Esophagus (tissue), 2 donors: Measurements from ENCODE around the gene ENDOD1. TPM values are rescaled to one million over a fixed set of nuclear protein-coding genes. Genes with fewer than 3 reads are reported as not detected.
"Not testable (repeated sequence)": the region's sequence is repeated elsewhere in the genome, so short reads cannot be mapped to it uniquely, and the experiment has no call there.

Experiments
- H3K27ac ChIP-seq, 2 donors: one replicate each; pipeline ENCODE4 v1.5.1; 2013; ENCODE audit warnings: low read depth in 2 of 2, mild to moderate bottlenecking in 2 of 2, inconsistent platforms in 1 of 2, low read length in 1 of 2, moderate library complexity in 1 of 2
- H3K27me3 ChIP-seq, 2 donors: one replicate each; pipeline ENCODE4 v1.6.1; 2013; ENCODE audit warnings: low read length in 2 of 2, control low read depth in 1 of 2, mild to moderate bottlenecking in 1 of 2; ENCODE audit not compliant: insufficient read depth in 2 of 2, control insufficient read depth in 1 of 2
- H3K36me3 ChIP-seq, 2 donors: one replicate each; pipeline ENCODE4 v1.6.1; 2013; ENCODE audit warnings: low read length in 1 of 2; ENCODE audit not compliant: control insufficient read depth in 2 of 2, insufficient read depth in 2 of 2
- H3K4me1 ChIP-seq, 2 donors: one replicate each; pipeline ENCODE4 v1.6.1; 2013; ENCODE audit warnings: low read length in 1 of 2; ENCODE audit not compliant: control insufficient read depth in 2 of 2, insufficient read depth in 2 of 2
- H3K4me3 ChIP-seq, 2 donors: one replicate each; pipeline ENCODE4 v1.5.1; 2013; ENCODE audit warnings: low read length in 2 of 2, mild to moderate bottlenecking in 2 of 2, low read depth in 1 of 2, moderate library complexity in 1 of 2
- H3K9me3 ChIP-seq, 2 donors: one replicate each; pipeline ENCODE4 v1.6.1; 2013; ENCODE audit warnings: mild to moderate bottlenecking in 2 of 2, low read depth in 1 of 2, low read length in 1 of 2, moderate library complexity in 1 of 2; ENCODE audit not compliant: control insufficient read depth in 2 of 2, insufficient read depth in 1 of 2
- WGBS, 2 donors: extraction: QIAGEN DNeasy Blood & Tissue Kit; methylation state at CpG; one replicate each; pipeline ENCODE4 v1.1.7; 2013; 5-methylcytosine and 5-hydroxymethylcytosine counted together
- polyA plus RNA-seq, 2 donors: library from polyadenylated mRNA; stranded (reverse); fragments of 200-250 nt; gene quantifications; one replicate each; pipeline ENCODE4 v1.2.3, GENCODE V29; 2013
- donor health status: healthy with polysubstance abuse.
- donor health status: Bipolar disorder and iron deficiency.

ENDOD1 gene
- polyA plus RNA-seq, 2 donors, result 7.4 to 17.1 TPM

GRCh38 chr11:95135880-95136279 is 46.2 kb downstream of the ENDOD1 start:
- 97 to 99% methylated on average over 2 of the region's 2 CpGs for WGBS, 2 donors
- no peak overlapping the region for H3K4me3 ChIP-seq
- H3K9me3 ChIP-seq, result no peaks in the 10 kb centered on the region
- peaks cover 0 to 3% of the 10 kb centered on the region in 2 donors for H3K4me1 ChIP-seq
- no peak overlapping the region for H3K27ac ChIP-seq
- H3K27me3 ChIP-seq, result no peaks in the 10 kb centered on the region
- peaks cover 0 to 4% of the 10 kb centered on the region in 2 donors for H3K36me3 ChIP-seq

GRCh38 chr11:95136747-95137146 is 47.1 kb downstream of the ENDOD1 start:
- H3K36me3 ChIP-seq, H3K27me3 ChIP-seq, H3K27ac ChIP-seq, H3K4me1 ChIP-seq, H3K9me3 ChIP-seq, H3K4me3 ChIP-seq: not testable (repeated sequence)
- 94 to 96% methylated on average over 4 of the region's 4 CpGs for WGBS, 2 donors

GRCh38 chr11:95137299-95137698 is 47.7 kb downstream of the ENDOD1 start:
- H3K27ac ChIP-seq, result no peak overlapping the region
- no peaks in the 10 kb centered on the region for H3K9me3 ChIP-seq
- no peaks in the 10 kb centered on the region for H3K36me3 ChIP-seq
- peaks cover 0 to 3% of the 10 kb centered on the region in 2 donors for H3K4me1 ChIP-seq
- no peaks in the 10 kb centered on the region for H3K27me3 ChIP-seq
- no peak overlapping the region for H3K4me3 ChIP-seq

- 30 to 40% methylated on average over 2 of the region's 2 CpGs for WGBS, 2 donors
- no peak overlapping the region for H3K4me3 ChIP-seq
- no peaks in the 10 kb centered on the region for H3K9me3 ChIP-seq
These were observed 48.8 kb downstream of the ENDOD1 start for GRCh38 chr11:95138448-95138847.

GRCh38 chr11:95140397-95141033 is 50.9 kb downstream of the ENDOD1 start:
- no peaks in the 10 kb centered on the region for H3K27me3 ChIP-seq
- no peak overlapping the region for H3K4me3 ChIP-seq
- H3K36me3 ChIP-seq, result no peaks in the 10 kb centered on the region
- no peak overlapping the region for H3K27ac ChIP-seq
- WGBS, 2 donors, result 78 to 80% methylated on average over 4 of the region's 4 CpGs
- H3K4me1 ChIP-seq, result peaks cover 0 to 3% of the 10 kb centered on the region in 2 donors
- H3K9me3 ChIP-seq, result no peaks in the 10 kb centered on the region

More at GRCh38 chr11:95138448-95138847, 48.8 kb downstream of the ENDOD1 start:
- Histone ChIP-seq H3K27me3 (no peaks in the 10 kb centered on the region), H3K4me1 (peaks cover 0 to 3% of the 10 kb centered on the region in 2 donors), H3K36me3 (no peaks in the 10 kb centered on the region), H3K27ac (no peak overlapping the region)

- Histone ChIP-seq H3K4me1 (peaks cover under 1 to 3% of the 10 kb centered on the region in 2 donors), H3K36me3 (no peaks in the 10 kb centered on the region), H3K27me3 (no peaks in the 10 kb centered on the region), H3K27ac (no peak overlapping the region), H3K9me3 (no peaks in the 10 kb centered on the region), H3K4me3 (no peak overlapping the region)
- WGBS, 2 donors, result 82 to 83% methylated on average over 2 of the region's 2 CpGs
These were observed 52.8 kb downstream of the ENDOD1 start for GRCh38 chr11:95142431-95142830.

GRCh38 chr11:95143106-95143681 is 53.5 kb downstream of the ENDOD1 start:
- 74 to 76% methylated on average over 6 of the region's 6 CpGs for WGBS, 2 donors
- Histone ChIP-seq H3K36me3 (no peaks in the 10 kb centered on the region), H3K4me3 (no peak overlapping the region), H3K4me1 (peaks cover 2 to 3% of the 10 kb centered on the region in 2 donors), H3K27me3 (no peaks in the 10 kb centered on the region), H3K27ac (no peak overlapping the region), H3K9me3 (no peaks in the 10 kb centered on the region)

GRCh38 chr11:95144313-95145235 is 54.9 kb downstream of the ENDOD1 start:
- 78 to 80% methylated on average over 7 of the region's 7 CpGs for WGBS, 2 donors
- H3K27ac ChIP-seq, result no peak overlapping the region
- H3K4me1 ChIP-seq, result peaks cover 2 to 3% of the 10 kb centered on the region in 2 donors
- no peaks in the 10 kb centered on the region for H3K27me3 ChIP-seq
- H3K9me3 ChIP-seq, result no peaks in the 10 kb centered on the region
- H3K4me3 ChIP-seq, result no peak overlapping the region
- no peaks in the 10 kb centered on the region for H3K36me3 ChIP-seq

GRCh38 chr11:95145430-95146060 is 55.9 kb downstream of the ENDOD1 start:
- Histone ChIP-seq H3K4me1 (peaks cover 3 to 5% of the 10 kb centered on the region in 2 donors), H3K36me3 (no peaks in the 10 kb centered on the region), H3K9me3 (no peaks in the 10 kb centered on the region), H3K4me3 (no peak overlapping the region), H3K27me3 (no peaks in the 10 kb centered on the region), H3K27ac (no peak overlapping the region)
- 68 to 78% methylated on average over 4 of the region's 4 CpGs for WGBS, 2 donors
